Lower lobe of right lung (tissue), 2 donors: Measurements from ENCODE around the gene GPT2. TPM values are rescaled to one million over a fixed set of nuclear protein-coding genes. Genes with fewer than 3 reads are reported as not detected.

ENCODE experiments used
- ATAC-seq, 2 donors: fragments of 200-7000 bp; cut with Tn5 transposase; one replicate each; pipeline ENCODE4 v1.9.1; 2020 to 2022; ENCODE audit warnings: mild to moderate bottlenecking in 2 of 2, moderate library complexity in 2 of 2
- DNase-seq: peaks from one replicate; pipeline ENCODE4 v3.0.0-alpha.2; 2020
- H3K27ac ChIP-seq: fragments of 200-600 bp; one replicate; pipeline ENCODE4 v1.8.0; 2022
- H3K27me3 ChIP-seq: fragments of 200-600 bp; one replicate; pipeline ENCODE4 v1.8.0; 2022; ENCODE audit warnings: low read depth
- H3K36me3 ChIP-seq: fragments of 200-600 bp; one replicate; pipeline ENCODE4 v1.8.0; 2022; ENCODE audit warnings: mild to moderate bottlenecking
- H3K4me1 ChIP-seq: fragments of 200-600 bp; one replicate; pipeline ENCODE4 v1.8.0; 2022
- H3K4me3 ChIP-seq: fragments of 200-600 bp; one replicate; pipeline ENCODE4 v1.8.0; 2022; ENCODE audit warnings: mild to moderate bottlenecking
- H3K9me3 ChIP-seq: fragments of 200-600 bp; one replicate; pipeline ENCODE4 v1.8.0; 2022
- CTCF ChIP-seq: fragments of 200-600 bp; IDR thresholded peaks from one replicate; pipeline ENCODE4 v1.8.0; 2022; ENCODE audit warnings: antibody characterized with exemption, mild to moderate bottlenecking
- intact Hi-C: fragments of 100-400 bp; cut with DNase I; formaldehyde crosslinking; loops from one replicate; pipeline ENCODE4 v1.11.0; 2022
- total RNA-seq: library from RNA; stranded (reverse); fragmentation: NEBNext Ultra II Directional; extraction: Animal tissue kit (Norgen Biotek cat#: 25700); gene quantifications from one replicate; pipeline ENCODE4 v1.2.1, GENCODE V29; 2021
- donor health status: DM: no; HTN: yes; CAD: no; lungs with severe emphysema.

Gene GPT2
- total RNA-seq, 1 donor from 2014 or later = 4.8 TPM

GRCh38 chr16:46903255-46903905 is 19.2 kb downstream of the GPT2 start:
- no peak for ATAC-seq
- H3K36me3 ChIP-seq = no peaks in the 10 kb centered on the region
- H3K4me3 ChIP-seq = no peak overlapping the region
- H3K27ac ChIP-seq = no peak overlapping the region
- DNase-seq = no peak
- no peaks in the 10 kb centered on the region for H3K4me1 ChIP-seq
- H3K27me3 ChIP-seq = no peaks in the 10 kb centered on the region
- no peak for TF ChIP-seq CTCF
- intact Hi-C loops = no loop called here
- H3K9me3 ChIP-seq = no peaks in the 10 kb centered on the region

DNA sequence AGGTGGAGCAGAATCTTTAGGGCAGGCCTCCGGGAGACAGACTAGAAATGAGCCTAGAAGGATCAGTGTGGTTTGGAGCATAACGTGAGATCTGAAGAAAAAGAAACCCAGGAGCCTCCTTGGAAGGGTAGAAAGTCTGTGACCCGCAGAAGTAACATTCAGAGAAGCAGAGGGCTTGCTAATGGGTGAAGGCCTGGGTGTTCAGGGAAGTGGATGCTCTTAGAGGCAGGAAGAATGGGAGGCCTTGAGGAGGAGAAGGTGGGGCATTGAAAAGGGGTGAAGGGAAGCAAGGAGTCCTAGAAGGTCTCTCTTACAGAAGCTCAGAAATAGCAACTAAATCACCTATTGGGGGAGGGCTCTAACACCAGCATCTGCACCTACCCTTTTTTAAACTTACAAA is 20.3 kb downstream of the GPT2 start:
- TF ChIP-seq CTCF = no peak
- no peak for ATAC-seq
- Histone ChIP-seq H3K36me3 (no peaks in the 10 kb centered on the region), H3K27me3 (no peaks in the 10 kb centered on the region), H3K4me3 (no peak overlapping the region), H3K27ac (no peak overlapping the region), H3K4me1 (no peaks in the 10 kb centered on the region), H3K9me3 (no peaks in the 10 kb centered on the region)
- intact Hi-C loops = no loop called here
- no peak for DNase-seq

DNA sequence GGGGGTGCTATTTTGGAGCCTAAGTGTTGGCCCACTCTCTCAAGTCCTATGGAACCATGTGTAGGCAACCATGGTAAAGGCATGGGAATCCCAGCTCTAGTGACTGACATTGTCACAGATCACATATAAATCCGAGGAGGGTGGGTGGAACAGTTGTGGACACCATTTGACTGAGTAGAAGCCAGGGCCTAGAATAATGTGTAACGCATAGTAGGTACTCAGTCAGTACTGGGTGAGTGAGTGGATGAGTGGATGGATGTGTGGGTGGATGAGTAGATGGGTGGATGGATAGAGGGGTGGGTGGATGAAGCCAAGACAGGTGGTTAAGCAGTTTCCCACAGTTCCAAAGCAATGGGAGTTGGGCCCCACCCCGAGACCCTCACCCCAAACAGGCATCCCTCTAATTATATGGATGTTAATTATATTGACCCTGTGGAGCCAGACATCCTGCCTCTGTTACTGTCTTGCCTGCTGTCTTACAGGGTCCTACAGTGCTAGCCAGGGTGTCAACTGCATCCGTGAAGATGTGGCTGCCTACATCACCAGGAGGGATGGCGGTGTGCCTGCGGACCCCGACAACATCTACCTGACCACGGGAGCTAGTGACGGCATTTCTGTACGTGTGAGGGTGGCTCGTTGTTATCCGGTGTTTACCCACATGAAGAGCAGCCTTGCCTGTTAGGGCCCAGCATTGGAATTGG is 22.3 kb downstream of the GPT2 start:
- Histone ChIP-seq H3K27ac (no peak overlapping the region), H3K36me3 (no peaks in the 10 kb centered on the region), H3K27me3 (no peaks in the 10 kb centered on the region), H3K4me3 (no peak overlapping the region), H3K9me3 (no peaks in the 10 kb centered on the region), H3K4me1 (no peaks in the 10 kb centered on the region)
- DNase-seq (no peak), ATAC-seq (no peak)
- no peak for TF ChIP-seq CTCF
- intact Hi-C loops = loop anchor here (5.0 kb wide), 1 partner anchor 54 kb away; no protein-coding TSS in a partner anchor

DNA sequence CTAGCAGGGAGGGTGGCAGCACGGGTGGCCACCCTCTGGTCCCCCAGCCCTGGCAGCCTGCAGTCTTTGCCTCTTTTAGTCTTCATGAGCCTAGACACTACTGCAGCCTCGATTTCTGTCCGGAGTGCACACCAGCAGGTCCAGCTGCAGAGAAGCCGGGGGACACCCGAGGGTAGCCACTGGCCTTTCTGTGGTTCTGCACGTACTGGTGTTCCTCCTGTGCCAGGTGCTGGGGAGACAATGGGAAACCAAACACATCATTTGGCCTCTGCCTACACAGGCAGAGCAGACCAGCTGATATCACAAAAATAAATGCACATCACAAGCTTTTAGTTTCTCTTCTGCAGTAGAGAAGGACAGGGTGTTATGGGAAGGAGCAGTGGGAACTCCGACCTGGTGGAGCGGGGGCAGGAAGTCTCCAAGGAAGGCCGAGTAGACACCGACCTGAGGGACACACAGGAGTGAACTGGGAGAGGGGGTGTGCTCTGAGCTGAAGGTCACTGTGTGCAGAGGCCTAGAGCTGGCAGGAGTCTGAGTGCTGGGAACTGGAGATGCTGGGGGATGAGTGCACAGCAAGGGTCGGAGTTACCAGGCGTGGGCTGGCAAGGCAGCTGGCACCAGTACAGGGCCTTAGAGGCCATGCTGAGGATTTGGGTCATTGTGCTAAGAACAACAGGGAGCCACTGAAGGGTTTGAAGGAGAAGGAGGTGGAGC is 23.1 kb downstream of the GPT2 start:
- DNase-seq = no peak
- no peak for ATAC-seq
- intact Hi-C loops = loop anchor here (5.0 kb wide), 1 partner anchor 55 kb away; no protein-coding TSS in a partner anchor
- Histone ChIP-seq H3K36me3 (no peaks in the 10 kb centered on the region), H3K4me1 (no peaks in the 10 kb centered on the region), H3K9me3 (no peaks in the 10 kb centered on the region), H3K4me3 (no peak overlapping the region), H3K27ac (no peak overlapping the region), H3K27me3 (no peaks in the 10 kb centered on the region)
- TF ChIP-seq CTCF = no peak

DNA sequence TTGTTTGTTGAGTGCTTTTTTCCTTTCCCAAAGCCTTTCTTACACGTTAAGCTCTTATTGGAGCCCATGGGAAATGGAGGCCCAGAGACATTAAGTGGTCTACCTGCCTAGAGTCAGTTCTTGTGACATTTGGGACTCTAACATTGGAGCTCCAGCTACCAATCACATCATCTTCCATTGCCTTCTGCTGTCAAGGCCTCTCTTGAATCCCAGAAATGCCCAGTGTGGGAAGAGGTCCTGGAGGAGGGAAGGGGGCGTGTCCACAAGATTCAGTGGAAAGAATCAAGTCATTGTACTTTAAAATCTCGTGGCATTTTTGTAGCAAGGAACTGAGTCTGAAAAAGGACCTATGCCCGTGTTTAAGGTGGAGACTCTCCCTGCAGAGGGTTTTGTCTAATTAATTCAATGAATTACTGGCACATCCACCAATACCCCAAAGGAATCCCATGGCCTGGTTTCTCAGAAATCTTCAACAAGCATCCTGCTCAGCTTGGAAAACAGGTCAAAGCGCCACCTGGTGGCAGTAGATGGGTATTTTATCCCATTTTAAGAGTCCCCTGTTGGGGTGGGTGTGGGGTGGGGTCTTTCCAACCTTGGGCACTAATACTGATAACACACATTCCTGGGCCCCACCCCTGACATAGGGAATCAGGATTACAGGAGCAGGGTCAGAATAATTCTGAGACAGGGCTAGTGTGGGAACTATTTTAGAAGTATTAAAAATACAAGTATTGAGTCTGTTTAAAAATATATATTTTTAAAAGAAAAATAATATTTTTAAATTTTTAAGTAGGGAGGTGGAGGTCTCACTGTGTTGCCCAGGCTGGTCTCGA is 24.6 kb downstream of the GPT2 start:
- Histone ChIP-seq H3K4me3 (no peak overlapping the region), H3K9me3 (no peaks in the 10 kb centered on the region), H3K36me3 (no peaks in the 10 kb centered on the region), H3K27ac (no peak overlapping the region), H3K4me1 (no peaks in the 10 kb centered on the region), H3K27me3 (no peaks in the 10 kb centered on the region)
- intact Hi-C loops = loop anchor here (5.0 kb wide), 1 partner anchor 56 kb away; no protein-coding TSS in a partner anchor
- peak; percentile 75 for TF ChIP-seq CTCF
- DNase-seq = no peak
- ATAC-seq = peak; percentile 46 to 77
